Stimulated activated CD4-positive, alpha-beta T cell treated with anti-CD3 and anti-CD28 coated beads, Interleukin-2, amount 100 ng/mL, for 24 hours (primary cell): Measurements from ENCODE around the gene HPD.
A peak's percentile ranks its signal among the peaks of the same experiment; 100 is the strongest.
"Not testable (repeated sequence)": the region's sequence is repeated elsewhere in the genome, so short reads cannot be mapped to it uniquely, and the experiment has no call there.

Source experiments
- DNase-seq, 2 donors: peaks; one replicate each; pipeline ENCODE4 v3.0.0-alpha.2; 2020

HPD gene

DNA sequence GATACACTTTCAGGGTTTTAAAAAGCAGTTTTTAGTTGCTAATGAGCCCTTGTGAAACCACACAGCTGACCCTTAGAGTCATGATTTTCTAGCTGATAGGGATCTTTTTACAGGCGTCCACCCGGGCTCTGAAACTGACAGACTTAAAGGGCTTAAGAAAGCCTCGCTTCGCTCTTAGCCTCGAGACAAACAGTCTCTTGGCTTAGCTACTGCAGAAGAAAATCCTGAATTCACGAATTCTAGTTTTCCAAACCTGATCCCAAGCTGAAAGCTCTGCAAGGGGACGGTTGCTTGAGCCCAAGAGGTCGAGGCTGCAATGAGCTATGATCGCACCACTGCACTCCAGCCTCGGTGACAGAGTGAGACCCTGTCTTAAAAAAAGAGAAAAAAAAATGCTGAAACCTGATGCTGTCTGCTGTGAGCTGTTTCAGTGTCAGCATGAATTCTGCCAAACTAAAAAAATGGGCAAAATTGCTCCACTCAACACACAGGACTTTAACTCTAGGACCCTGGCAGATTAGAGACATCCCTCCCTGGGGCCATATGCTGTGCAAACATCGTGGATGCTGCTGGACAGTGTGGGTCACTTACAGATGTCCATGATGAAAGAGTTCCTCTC lies 3.1 kb upstream of the HPD start:
- no peak for DNase-seq

DNA sequence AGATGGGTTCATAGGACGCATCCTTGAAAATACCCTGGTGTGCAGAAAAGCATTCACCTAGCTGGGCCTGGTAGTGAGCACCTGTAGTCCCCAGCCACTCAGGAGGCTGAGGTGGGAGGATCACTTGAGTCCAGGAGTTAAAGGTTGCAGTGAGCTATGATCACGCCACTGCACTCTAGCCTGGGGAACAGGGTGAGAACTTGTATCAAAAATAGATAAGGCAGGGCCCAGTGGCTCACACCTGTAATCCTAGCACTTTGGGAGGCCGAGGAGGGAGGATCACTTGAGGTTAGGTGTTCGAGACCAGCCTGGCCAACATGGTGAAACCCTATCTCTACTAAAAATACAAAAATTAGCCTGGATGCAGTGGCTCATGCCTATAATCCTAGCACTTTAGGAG lies 2.0 kb upstream of the HPD start:
- DNase-seq = not testable (repeated sequence)

- DNase-seq = no peak
Measured at GRCh38 chr12:121860257-121860656, 1.6 kb upstream of the HPD start.

GRCh38 chr12:121858318-121858661 lies 369 bp downstream of the HPD start:
- DNase-seq = no peak

GRCh38 chr12:121857322-121858246 lies 1.1 kb downstream of the HPD start:
- DNase-seq = no peak

- not testable (repeated sequence) for DNase-seq
Measured at GRCh38 chr12:121852392-121852791, 6.3 kb downstream of the HPD start.

DNA sequence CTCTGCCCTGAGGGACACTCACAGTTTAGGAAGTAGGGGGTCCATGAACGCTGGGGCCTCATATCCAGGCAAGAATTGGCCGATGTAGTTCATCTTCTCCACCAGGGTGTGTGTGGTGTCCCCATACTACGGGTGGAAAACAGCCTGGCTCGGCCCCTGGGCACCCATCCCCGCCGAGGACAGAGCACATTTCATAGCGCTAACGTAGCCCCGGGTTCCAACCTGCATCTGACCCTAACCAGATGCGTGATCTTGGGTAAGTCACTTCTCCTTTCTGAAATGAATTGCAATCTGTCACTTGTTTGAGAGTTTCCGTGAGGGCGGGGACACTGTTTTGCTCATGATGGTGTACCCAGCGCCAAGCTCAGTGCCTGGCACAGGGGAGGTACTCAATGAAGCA lies 9.0 kb downstream of the HPD start:
- DNase-seq = no peak

GRCh38 chr12:121849211-121849610 lies 9.4 kb downstream of the HPD start:
- no peak for DNase-seq

- DNase-seq = no peak
Measured at GRCh38 chr12:121845701-121846100, 13.0 kb downstream of the HPD start.

GRCh38 chr12:121843236-121843982 lies 15.2 kb downstream of the HPD start:
- no peak for DNase-seq

DNA sequence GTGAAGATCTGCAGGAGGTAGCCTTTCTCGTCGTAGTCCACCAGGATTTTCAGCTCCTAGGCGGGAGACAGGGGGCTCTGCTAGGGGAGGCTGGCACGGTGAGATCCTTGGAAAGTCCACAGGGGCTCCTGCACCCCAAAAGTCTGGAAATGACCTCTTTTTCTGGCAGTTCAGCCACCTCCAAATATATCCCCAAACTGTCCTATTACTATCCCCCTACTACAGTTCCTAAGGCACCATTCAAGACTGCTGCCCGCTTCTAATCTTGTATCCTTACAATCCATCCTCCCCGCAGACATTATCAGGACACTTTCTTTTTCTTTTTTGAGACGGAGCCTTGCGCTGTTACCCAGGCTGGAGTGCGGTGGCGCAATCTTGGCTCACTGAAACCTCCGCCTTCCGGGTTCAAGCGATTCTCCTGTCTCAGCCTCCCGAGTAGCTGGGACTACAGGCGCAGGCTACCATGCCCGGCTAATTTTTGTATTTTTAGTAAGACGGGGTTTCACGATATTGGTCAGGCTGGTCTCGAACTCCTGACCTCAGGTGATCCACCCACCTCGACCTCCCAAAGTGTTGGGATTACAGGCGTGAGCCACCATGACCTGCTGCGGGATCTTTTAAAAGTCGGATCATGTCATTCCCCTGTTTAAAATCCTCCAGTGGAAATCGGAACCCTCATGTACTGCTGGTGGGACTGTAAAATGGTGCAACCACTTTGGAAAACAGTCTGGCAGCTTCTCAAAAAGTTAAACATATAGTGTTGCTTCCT lies 18.5 kb downstream of the HPD start:
- no peak for DNase-seq

DNA sequence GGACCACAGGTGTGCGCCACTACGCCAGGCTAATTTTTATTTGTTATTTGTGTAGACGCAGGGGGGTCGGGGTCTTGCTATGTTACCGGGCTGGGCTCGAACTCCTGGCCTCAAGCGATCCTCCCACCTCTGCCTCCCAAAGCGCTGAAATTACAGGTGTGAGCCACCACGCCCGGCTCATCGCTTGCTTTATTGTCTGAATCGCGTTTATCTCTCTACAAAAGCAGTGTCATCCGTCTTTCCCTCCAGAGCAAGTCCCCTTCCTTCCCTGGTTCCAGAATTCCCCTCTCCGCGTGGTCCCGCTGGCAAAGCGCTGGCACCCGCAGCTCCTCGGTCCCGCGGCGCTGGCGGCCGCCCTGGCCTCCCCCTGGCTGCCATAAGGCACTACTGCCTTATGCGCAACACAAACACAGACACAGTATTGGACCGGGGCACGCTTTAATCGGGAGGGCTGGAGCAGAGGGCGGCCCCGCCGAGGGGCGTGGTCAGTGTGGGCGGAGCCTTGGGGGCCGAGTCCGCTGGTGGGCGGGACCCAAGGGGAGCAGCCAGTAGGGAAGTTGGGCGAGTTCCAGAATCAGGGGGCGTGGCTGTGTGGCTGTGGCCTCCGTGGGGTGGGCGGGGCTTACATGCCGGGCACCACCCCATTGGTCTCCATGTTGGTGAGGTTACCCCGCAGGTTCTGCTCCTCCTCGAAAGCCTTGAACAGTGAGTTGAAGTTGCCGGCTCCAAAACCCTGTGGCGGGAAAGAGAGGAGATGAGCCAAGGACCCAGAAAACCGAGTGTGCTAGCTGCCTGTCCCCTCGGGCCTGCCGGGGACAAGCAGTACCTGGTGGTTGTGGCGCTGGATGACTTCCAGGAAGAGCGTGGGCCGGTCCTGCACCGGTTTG lies 19.3 kb downstream of the HPD start:
- DNase-seq = peak; percentile 100

GRCh38 chr12:121838126-121838525 lies 20.5 kb downstream of the HPD start:
- DNase-seq = no peak

- no peak for DNase-seq
Measured at GRCh38 chr12:121837680-121838079, 21.0 kb downstream of the HPD start.

GRCh38 chr12:121831571-121832245 lies 27.0 kb downstream of the HPD start:
- DNase-seq = no peak

GRCh38 chr12:121830588-121831265 lies 27.9 kb downstream of the HPD start:
- DNase-seq = no peak

- no peak for DNase-seq
Measured at GRCh38 chr12:121830134-121830533, 28.5 kb downstream of the HPD start.

DNA sequence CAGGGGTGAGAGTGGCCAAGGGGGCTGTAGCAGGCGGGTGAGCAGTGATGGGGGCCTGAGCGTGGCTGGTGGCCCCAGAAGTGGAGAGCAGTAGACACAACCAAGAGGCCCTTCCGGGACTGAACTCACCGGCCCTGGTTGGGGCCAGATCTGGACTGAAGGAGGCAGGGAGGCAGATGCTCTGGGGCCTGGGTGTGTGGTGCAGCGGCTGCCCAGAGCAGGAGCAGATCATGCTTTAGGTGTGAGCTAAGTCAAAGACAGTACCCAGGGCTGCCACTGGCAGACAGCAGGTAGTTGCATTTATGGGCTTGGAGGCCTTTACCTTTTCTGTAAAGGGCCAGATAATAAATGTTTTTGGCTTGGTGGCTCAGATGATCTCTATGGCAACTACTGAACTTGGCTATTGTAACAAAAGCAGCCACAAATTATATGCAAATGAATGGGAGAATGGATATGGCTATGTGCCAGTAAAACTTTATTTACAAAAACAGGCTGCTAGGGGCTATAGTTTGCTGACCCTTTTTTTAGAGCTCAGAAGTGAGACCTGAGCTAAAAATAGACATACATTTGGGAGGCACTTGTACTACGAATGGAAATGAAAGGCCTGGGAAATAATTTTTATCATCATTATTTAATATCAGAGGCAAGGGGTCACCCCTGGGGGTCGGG lies 29.3 kb downstream of the HPD start:
- no peak for DNase-seq

DNA sequence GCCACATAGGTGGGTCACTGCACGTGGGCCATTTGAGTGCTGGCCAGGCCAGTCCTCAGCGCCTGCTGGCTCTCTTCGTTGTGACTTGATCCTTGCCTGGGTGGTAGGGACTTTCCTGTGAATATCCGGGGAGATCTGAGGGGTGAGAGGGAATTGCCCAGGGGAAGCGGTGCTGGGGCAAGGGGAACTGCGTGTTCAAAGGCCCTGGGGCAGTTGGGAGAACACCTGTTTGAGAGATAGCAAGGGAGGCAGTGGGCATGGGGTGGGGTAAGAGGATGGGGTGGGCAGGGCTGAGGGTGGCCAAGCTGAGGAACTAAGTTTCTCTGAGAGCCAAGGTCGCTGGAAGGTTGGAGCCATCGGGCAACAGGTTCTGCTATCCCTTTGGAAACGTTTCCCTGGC lies 29.8 kb downstream of the HPD start:
- DNase-seq = no peak

DNA sequence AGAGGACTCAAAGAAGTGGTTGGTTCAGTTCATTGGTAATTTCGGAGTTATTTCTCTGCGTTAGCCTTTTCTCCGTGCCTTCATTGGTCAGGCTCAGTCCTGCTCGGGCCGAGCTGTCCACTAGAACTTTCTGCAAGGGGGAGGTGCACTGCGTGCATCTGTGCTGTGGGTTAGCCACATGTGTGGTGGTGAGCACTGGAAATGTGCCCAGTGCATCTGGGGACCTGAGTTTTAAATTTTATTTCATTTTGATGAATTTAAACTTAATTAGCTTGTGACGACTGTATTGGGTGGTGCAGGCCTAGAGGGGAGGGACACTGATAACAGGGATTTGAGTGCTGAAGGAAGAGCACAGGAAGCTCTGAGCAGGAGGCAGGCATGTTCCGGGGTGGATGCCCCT lies 30.4 kb downstream of the HPD start:
- no peak for DNase-seq
